ENCODE results near the gene AQP7. TPM values are rescaled to one million over a fixed set of nuclear protein-coding genes. Genes with fewer than 3 reads are reported as not detected.

Gene AQP7
- total RNA-seq, 1 experiment from 2014 or later, result not detected

DNA sequence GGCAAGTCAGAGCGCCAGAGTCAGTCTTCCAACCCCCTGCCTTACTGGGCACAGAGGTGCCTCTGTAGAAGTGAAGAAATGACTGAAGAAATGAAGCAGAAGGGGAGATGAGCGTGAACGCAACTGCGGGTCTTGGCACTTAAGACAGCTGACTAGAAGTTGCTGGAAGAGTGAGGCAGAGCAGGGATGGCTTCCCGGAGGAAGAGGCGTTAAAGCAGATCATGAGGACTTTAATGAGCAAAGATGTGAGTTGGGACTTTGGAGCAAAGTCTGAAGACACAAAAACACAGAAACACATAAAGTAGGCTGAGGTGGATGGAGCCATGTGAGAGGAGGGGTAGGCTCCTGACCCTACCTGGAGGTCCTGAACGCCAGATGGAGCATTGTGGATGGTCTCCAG, 37.8 kb upstream of the AQP7 start:
- DNase-seq (ENCODE audit: unreplicated experiment), result no peak
- no peaks in the 10 kb centered on the region for H3K9me3 Mint-ChIP-seq (ENCODE audit: unreplicated experiment)
- TF ChIP-seq, protein P1, sequence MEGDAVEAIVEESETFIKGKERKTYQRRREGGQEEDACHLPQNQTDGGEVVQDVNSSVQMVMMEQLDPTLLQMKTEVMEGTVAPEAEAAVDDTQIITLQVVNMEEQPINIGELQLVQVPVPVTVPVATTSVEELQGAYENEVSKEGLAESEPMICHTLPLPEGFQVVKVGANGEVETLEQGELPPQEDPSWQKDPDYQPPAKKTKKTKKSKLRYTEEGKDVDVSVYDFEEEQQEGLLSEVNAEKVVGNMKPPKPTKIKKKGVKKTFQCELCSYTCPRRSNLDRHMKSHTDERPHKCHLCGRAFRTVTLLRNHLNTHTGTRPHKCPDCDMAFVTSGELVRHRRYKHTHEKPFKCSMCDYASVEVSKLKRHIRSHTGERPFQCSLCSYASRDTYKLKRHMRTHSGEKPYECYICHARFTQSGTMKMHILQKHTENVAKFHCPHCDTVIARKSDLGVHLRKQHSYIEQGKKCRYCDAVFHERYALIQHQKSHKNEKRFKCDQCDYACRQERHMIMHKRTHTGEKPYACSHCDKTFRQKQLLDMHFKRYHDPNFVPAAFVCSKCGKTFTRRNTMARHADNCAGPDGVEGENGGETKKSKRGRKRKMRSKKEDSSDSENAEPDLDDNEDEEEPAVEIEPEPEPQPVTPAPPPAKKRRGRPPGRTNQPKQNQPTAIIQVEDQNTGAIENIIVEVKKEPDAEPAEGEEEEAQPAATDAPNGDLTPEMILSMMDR (IDR thresholded peaks at IDR 0.05; ENCODE audit: unreplicated experiment), result no peak
- BruUV-seq (replicated peaks), result no TSS peak
- H3K36me3 Mint-ChIP-seq (ENCODE audit: insufficient read depth, unreplicated experiment), result no peaks in the 10 kb centered on the region
- CTCF ChIA-PET, result interaction anchor here (0.6 to 3.7 kb wide), 4 partner anchors 12 to 37 kb away, joined by 3 to 23 read pairs (median 4); no protein-coding TSS in a partner anchor
- H3K27me3 Mint-ChIP-seq (ENCODE audit: insufficient read depth, unreplicated experiment), result no peaks in the 10 kb centered on the region
- no peak overlapping the region for H3K4me3 Mint-ChIP-seq (ENCODE audit: unreplicated experiment)
- H3K27ac Mint-ChIP-seq (ENCODE audit: low read depth, unreplicated experiment), result no peak overlapping the region
- POLR2A ChIA-PET, result interaction anchor here (1.4 kb wide), 1 partner anchor 34 kb away, joined by 4 read pairs; the partner anchor contains the start of gene NOL6
- H3K4me1 Mint-ChIP-seq (ENCODE audit: insufficient read depth, unreplicated experiment), result peaks cover 49% of the 10 kb centered on the region
- intact Hi-C loops (cut with micrococcal nuclease), result no loop called here

DNA sequence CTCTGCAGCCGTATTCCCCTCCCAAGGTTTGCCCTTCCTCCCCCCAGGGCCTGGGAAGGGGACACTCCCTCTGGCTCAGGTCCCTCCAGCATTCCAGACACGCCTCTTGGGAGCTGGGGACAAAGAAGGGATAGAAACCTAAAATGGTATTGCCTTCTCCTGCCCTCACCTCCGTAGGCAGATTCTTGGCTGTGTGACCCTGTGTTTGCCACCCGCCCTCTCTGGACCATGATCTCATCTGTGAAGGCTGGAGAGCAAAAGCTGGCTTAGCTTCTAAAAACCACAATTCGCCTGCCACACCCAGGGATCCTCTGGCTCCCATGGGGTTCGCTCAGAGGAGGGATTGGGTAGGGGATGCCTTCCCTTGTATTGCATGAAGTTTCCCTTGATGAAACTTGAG, 37.4 kb upstream of the AQP7 start:
- ChIA-PET CTCF (interaction anchor here (0.6 to 3.7 kb wide), 4 partner anchors 13 to 37 kb away, joined by 3 to 23 read pairs (median 4); no protein-coding TSS in a partner anchor), POLR2A (interaction anchor here (0.6 to 1.4 kb wide), 3 partner anchors 8 to 34 kb away, joined by 3 to 4 read pairs (median 3); partner anchors contain the start of gene NOL6)
- intact Hi-C loops (cut with micrococcal nuclease), result no loop called here
- Mint-ChIP-seq H3K4me1 (ENCODE audit: insufficient read depth, unreplicated experiment) (peaks cover 44% of the 10 kb centered on the region), H3K36me3 (ENCODE audit: insufficient read depth, unreplicated experiment) (no peaks in the 10 kb centered on the region), H3K4me3 (ENCODE audit: unreplicated experiment) (no peak overlapping the region), H3K27ac (ENCODE audit: low read depth, unreplicated experiment) (no peak overlapping the region), H3K9me3 (ENCODE audit: unreplicated experiment) (no peaks in the 10 kb centered on the region), H3K27me3 (ENCODE audit: insufficient read depth, unreplicated experiment) (no peaks in the 10 kb centered on the region)
- no peak for DNase-seq (ENCODE audit: unreplicated experiment)
- no TSS peak for BruUV-seq (replicated peaks)
- TF ChIP-seq, protein P1 (IDR thresholded peaks at IDR 0.05; ENCODE audit: unreplicated experiment), result no peak

DNA sequence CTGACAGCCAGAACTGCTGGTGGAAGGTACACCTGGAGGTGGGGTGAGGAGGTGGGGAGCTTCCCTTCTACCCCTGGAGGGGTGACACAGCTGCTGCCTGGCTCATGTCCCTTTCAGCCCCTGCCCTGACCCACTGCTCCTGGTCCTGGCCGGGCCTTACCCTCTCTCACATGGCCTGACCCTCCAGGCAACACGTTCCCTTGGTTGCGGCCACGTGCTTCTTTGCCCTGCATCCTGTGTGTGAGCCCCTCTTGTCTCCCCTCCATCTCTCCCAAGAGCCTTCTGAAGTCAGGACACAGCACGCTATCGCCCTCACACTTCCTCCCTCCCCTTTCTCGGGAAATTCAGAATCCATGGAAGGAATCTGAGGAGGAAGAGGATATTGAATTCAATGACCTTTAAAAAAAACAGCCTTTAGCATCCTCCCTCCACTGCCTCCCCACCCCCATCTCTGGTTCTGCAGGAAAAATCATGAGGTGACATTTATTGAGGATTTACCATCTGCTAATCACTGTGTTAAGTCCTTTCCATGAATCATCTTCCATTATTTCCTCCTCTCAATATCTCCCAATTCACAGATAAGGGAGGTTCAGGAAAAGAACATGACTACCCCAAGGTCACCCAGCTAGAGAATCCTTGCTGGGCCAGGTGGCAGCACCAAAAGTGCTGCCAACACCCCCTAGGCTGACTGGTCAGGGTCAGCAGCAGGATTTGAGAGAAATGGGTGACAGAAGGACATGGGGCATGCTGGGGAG, 36.7 kb upstream of the AQP7 start:
- Mint-ChIP-seq H3K36me3 (ENCODE audit: insufficient read depth, unreplicated experiment) (no peaks in the 10 kb centered on the region), H3K4me3 (ENCODE audit: unreplicated experiment) (no peak overlapping the region), H3K9me3 (ENCODE audit: unreplicated experiment) (no peaks in the 10 kb centered on the region), H3K4me1 (ENCODE audit: insufficient read depth, unreplicated experiment) (peaks cover 40% of the 10 kb centered on the region), H3K27ac (ENCODE audit: low read depth, unreplicated experiment) (no peak overlapping the region), H3K27me3 (ENCODE audit: insufficient read depth, unreplicated experiment) (no peaks in the 10 kb centered on the region)
- CTCF ChIA-PET, result interaction anchor here (0.8 to 1.9 kb wide), 3 partner anchors 26 to 36 kb away, joined by 3 to 4 read pairs (median 4); no protein-coding TSS in a partner anchor
- POLR2A ChIA-PET, result interaction anchor here (0.6 to 1.4 kb wide), 4 partner anchors 8 to 208 kb away, joined by 3 to 4 read pairs (median 3); partner anchors contain the start of gene NOL6
- intact Hi-C loops (cut with micrococcal nuclease), result no loop called here
- BruUV-seq (replicated peaks), result no TSS peak
- TF ChIP-seq, protein P1 (IDR thresholded peaks at IDR 0.05; ENCODE audit: unreplicated experiment), result no peak
- DNase-seq (ENCODE audit: unreplicated experiment), result no peak

DNA sequence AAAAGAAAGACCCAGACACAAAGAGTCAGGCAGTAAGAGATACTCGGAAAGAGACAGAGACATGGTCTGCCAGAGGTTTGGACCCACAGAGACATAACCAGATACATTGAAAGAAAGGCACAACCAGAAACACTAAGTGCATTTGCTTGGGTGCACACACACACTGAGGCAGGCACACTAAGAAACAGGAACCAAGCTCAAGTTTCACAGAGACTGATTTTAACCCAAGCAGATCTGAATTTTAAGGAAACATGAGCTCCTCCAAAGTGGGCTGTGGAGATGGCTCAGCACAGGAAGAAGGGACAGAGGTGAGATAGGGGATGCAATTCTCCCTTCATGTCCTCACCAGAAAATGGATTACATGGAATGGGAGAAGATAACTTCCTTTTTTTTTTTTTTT, 35.5 kb upstream of the AQP7 start:
- no TSS peak for BruUV-seq (replicated peaks)
- CTCF ChIA-PET, result interaction anchor here (0.8 to 2.4 kb wide), 6 partner anchors 10 to 34 kb away, joined by 3 to 12 read pairs (median 4); no protein-coding TSS in a partner anchor
- H3K4me3 Mint-ChIP-seq (ENCODE audit: unreplicated experiment), result no peak overlapping the region

More for the DNA sequence above, 35.5 kb upstream of the AQP7 start:
- TF ChIP-seq, protein P1 (IDR thresholded peaks at IDR 0.05; ENCODE audit: unreplicated experiment), result no peak
- peaks cover 32% of the 10 kb centered on the region for H3K4me1 Mint-ChIP-seq (ENCODE audit: insufficient read depth, unreplicated experiment)
- intact Hi-C loops (cut with micrococcal nuclease), result no loop called here
- no peaks in the 10 kb centered on the region for H3K36me3 Mint-ChIP-seq (ENCODE audit: insufficient read depth, unreplicated experiment)
- H3K27ac Mint-ChIP-seq (ENCODE audit: low read depth, unreplicated experiment), result no peak overlapping the region
- H3K27me3 Mint-ChIP-seq (ENCODE audit: insufficient read depth, unreplicated experiment), result no peaks in the 10 kb centered on the region
- POLR2A ChIA-PET, result interaction anchor here (1.0 kb wide), 1 partner anchor 36 kb away, joined by 3 read pairs; the partner anchor contains the start of gene NOL6
- H3K9me3 Mint-ChIP-seq (ENCODE audit: unreplicated experiment), result no peaks in the 10 kb centered on the region
- DNase-seq (ENCODE audit: unreplicated experiment), result no peak

Data from MCF 10A (cell line).